NCI-H510A (cell line): ENCODE measurements around the gene SYNDIG1.

Experiments used
- DNase-seq: peaks from one replicate; lab custom pipeline; 2025; lab: John Stamatoyannopoulos, UW

Gene SYNDIG1

DNA sequence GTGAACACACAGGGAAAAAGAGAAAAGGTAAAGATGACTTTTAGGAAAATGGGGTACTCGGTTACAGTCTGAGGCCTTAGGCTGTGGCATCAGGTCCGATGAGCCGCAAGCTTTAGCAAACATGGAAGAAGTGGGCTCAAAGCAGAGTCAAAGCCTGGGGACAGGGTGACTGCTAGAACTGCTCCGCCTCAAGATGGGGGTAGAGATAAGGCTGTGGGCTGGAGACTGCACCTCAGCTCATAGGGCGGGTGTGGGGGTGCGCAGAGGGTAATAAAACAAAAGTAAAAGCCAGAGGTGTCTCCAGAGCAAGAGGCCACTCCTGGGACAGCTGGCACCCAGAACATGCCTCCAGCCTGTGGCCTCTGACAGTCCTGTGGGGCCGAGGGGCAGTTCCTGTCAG, 21.3 kb upstream of the SYNDIG1 start:
- DNase-seq, result no peak

GRCh38 chr20:24449026-24449720, 20.3 kb upstream of the SYNDIG1 start:
- DNase-seq, result no peak

- no peak for DNase-seq
These were observed 19.3 kb upstream of the SYNDIG1 start for GRCh38 chr20:24450177-24450576.

DNA sequence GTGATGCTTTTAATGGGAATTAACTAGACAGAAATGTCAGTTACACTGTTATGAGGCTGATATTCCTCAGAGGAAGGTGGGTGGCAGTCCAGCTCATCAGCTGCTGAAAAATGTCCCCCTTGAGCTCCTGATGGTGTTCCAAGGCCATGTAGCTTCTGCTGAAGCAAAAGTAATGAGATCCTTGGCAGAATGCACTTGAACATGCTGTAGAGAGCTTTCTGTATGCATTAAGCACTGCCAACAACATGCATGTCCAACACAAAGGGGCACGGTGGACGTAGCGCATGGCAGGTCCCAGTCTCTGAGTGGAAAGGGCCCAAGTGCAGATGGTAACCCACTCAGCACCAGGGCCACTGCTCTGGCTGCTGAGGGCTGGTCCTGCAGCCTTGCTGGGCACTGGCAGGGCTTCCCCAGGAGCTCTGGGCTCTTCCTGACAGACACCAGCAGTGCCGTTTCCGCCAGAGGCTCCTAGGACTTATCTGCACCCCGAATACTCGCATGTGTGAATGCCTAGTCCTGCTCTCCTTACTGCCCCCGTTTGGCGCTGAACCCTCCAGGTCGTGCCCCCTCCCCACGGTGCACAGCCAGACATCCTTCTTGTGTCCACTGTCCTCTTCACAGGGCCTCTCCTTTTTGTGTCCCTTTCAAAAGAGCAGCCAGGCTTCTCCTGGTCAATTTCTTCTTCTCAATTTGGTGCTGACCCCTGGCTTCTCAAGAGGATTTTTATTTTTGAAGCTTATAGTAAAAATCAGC, 18.6 kb upstream of the SYNDIG1 start:
- no peak for DNase-seq

DNA sequence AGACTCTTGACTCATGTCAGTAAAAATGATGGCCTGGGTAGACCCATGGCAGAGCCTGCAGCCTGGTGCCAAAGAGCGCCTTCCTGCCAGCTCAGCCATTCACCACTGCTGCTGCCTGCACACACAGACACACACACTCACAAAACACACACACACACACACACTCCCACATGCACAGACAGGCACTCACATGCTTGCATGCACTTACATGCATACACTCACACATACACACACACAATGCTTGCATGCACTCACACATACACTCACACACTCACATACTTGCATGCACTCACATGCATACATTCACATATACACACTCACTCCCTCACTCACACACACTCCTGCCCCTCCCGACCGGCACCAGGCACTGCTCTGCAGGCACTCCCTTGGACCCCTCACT, 18.0 kb upstream of the SYNDIG1 start:
- DNase-seq, result no peak

DNA sequence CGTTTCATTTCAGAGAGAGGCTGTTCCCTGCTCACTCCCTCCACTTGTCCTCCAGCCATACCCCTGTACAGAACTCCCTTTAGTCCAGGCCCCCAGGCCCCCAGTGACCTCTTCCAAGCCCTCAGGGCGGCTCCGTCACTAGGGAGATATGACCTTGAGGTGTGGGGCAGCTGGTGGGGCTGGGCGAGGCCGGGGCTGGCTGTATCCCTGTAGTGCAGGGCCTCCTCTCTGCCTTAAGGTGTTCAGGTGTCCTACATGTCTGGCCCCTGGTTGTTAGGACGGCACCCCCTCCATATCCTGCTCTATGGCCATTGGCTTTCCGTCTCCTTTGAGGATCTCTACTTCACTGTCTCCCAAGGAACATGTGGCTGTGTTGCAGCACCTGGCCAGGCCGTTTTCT, 17.4 kb upstream of the SYNDIG1 start:
- no peak for DNase-seq

DNA sequence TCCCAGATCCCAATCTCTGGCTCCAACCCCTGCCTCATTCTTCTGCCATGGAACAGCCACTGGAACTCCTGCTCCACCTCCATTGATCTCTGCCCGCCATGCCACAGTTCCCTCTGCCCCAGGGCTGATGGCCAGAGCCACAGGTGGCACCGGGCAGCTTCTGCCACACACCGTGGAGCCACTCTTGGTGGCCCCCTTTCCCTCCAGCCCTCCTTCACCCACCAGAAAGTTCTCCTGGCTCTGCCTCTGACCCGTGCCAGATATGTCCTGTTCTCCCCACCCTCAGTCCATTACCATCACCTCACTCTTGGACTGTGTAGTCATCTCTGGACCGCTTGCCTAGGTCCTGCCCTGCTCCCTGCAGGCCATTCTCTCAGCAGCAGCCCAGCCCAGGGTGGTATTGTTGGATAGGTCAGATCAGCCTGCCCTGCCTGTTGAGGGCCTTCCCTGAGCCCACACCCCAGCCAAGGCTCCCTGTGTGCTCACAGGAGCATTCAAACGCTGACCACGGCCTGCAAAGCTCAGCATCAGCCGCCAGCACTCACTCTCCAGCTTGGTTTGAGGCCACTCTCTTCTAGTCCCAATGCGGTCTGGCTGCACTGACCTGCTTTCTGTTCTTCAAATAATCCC, 16.8 kb upstream of the SYNDIG1 start:
- no peak for DNase-seq

DNA sequence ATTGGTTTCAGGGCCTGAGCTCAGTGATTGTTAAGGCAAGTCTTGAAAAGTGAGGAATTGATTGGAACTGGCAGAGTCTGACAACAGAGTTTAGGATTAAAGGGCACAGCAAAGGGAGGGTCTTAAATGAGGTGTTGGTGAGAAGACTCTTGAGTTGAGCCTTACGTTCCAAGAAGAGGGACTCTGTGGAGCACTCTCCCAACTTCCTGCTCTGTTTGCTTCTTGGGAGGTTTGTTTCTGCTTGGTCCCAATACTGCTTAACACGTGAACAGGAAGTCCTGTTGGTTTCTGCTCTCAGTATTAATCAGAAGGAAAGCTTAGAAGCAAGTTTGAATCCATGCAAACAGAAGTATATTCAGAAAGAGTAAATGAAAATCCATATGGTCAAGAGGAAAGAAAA, 15.6 kb upstream of the SYNDIG1 start:
- no peak for DNase-seq

DNA sequence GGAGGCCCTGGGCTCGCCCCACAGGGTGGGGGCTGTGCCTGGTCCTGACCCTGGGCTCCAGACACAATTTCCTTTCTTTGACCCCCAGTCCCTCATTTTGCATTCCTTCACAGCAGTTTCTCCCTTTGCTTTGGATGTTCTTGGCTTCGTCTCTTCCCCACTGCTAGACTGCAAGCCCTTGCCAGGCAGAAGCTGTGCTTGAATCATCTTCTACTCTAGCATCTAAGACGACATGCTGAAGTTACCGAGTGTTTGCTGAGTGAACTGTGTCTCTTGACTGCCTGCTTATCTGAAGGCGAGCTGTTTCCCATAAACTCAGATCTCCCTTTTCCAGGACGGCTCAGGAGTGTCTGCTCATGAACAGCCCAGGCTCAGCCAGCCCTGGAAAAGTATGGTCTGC, 14.3 kb upstream of the SYNDIG1 start:
- no peak for DNase-seq

- no peak for DNase-seq
These were observed 13.0 kb upstream of the SYNDIG1 start for GRCh38 chr20:24456398-24456781.

GRCh38 chr20:24458436-24458835, 11.0 kb upstream of the SYNDIG1 start:
- DNase-seq, result no peak

- DNase-seq, result no peak
These were observed 9.7 kb upstream of the SYNDIG1 start for GRCh38 chr20:24459733-24460132.

DNA sequence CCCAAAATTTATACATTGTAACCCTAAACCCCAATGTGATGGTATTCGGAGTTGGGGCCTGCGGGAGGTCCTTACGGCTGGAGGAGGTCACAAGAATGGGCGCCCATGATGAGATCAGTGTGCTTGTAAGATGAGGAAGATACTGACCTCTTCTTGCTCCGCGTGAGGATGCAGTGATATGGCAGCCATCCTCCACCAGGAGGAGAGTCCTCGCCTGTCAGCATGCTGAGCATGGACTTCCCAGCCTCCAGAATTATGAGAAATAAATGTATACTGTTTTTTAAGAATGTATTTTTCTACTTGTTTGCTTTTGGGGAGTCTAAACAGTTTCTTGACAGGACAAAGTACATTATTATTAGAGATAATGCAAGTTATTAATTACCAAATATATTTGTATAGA, 8.7 kb upstream of the SYNDIG1 start:
- no peak for DNase-seq

DNA sequence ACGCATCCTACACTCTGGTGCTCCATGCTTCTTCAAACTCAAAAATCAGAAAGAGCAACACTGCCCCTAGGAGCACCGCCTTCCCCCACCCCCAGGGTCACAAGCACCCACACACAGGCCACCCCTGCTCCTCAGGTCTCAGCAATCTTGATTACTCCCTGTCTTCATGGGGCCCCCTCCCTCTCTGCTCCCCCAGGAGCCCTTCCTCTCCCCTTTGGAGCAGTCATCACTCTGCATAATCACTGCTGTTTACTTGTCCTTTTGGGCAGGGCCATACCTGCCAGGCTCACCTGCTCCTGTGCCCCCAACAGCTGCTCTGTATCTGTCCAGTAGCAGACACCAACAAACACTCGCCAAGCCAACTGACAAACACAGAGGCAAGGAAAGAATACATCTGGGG, 7.6 kb upstream of the SYNDIG1 start:
- no peak for DNase-seq

- DNase-seq, result no peak
These were observed 6.9 kb upstream of the SYNDIG1 start for GRCh38 chr20:24462460-24463010.

DNA sequence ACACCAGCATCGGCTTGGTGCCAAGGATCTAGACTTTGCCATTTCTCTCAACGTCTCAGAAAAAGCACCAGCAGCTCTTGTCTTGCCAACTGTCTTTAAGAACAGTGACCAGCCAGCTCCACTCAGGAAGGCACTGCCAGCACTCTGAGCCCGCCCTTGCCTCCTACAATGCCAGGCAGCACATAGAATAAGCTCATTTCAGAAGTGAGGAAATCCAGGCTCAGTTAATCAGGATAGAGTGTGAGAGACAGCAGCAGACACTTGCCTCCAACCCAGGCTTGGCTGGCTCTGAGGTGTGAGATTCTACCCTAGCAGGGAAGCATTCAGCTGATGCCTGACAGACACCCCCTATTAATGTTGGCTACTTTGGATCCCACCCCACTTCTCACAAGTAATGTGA, 4.3 kb upstream of the SYNDIG1 start:
- DNase-seq, result no peak

DNA sequence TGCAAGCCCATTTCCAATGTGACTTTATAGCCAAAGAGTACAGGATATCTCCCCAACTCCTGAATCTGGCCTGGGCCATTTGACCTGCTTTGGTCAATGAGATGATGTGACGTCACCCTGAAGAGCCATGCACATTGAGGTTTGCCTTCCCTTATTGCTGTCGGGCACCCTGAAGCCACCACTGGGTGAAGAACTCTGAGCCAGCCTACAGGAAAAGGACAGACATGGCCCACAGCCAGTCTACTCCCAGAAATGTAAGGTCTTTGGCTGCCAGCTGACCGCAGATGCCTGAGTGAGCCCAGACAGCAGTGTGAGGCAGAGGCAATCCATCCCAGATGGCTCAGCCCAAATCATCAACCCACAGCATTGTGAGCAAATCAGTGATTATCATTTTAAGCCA, 3.7 kb upstream of the SYNDIG1 start:
- DNase-seq, result no peak

DNA sequence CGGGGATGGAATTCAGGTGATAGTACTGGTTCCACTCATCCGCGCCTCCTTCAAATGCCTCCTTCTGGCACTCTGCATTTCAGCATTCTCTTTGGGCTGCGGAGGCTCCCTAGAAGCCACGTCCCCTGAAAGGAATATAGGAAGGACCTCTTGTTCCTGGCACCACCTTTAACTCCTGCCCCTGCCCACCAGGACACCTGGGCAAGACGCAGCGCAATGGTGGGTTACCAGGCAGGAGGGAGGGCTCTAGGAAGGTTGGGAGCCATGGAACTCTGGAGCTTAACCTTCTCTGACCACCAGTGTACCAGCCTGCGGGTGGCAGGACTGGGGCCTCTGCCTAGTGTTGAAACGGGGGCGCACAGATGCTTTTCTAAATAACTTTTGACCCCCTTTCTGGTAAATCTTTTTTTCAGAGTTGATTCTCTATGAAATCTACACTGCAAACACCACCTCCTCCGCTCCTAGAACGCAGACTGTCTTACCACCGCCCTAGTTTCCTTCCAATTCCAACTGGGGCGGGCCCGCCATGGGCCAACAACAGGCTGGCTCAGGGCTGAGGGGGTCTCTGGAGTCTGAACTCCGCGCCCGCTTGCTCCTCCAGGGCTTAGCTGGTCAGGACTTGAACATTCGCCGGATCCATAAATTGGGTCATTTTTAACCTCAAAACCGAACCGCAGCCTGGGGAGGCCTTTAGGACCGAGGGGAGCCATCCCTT, 871 bp upstream of the SYNDIG1 start:
- DNase-seq, result no peak

DNA sequence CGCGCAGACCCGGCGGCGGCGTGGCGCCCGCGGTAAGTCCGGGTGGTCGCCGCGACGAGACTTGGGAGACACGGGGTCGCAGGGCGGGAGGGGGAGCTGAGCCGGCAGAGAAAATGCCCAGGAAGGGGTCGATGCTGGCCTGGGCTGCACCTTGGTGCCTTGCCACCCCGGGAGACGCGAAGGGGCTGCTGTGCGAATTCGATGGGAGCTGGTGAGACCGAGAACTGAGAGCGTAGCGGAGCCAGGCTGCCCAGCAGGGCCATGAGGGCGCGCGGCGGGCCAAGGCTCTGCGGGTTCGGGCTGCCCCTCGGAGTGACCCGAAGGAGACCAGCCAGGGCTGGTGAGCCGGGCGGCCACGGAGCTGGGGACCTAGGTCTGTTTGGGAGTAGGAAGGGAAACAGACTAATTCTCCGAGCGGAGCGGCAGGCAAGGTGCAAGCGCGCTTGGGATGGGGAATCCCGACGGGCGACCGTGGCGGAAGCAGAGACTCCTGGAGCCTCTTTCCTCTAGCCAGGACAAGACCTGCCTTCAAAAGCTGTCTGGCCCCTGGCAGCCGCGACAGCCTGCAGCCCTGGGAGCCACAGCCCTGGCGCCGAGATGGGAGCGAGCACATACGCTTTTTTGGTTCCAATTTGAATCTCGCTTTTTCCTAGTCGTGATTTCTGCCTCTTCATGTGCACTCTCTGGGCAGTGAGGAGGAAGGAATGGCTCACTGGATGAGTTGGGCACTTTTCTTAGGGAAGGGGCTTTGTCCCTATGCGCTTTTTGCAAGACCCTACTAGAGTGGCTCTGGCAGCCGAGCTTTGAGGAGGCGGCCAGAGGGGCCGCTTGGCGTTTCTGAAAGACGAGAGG, 691 bp downstream of the SYNDIG1 start:
- DNase-seq, result no peak

- no peak for DNase-seq
These were observed 1.5 kb downstream of the SYNDIG1 start for GRCh38 chr20:24470746-24471582.

DNA sequence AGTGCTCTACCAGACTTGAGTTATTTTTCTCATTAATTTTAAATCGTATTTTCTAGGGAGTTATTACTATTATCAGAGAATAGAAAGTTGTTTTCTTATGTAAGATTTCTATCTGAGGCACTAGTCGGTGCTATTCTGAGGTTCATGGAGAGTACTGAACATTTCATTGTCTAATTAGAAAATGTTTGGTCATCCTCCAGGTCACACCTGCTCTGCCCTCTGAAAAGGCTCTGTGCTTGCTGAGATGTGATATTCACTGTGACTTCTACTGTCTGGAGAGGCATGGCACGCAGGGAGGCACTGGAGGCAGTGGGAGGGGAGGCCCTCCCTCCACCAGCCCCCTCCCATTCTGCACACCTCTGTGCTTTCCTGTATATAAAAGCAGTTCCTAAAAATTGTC, 3.0 kb downstream of the SYNDIG1 start:
- DNase-seq, result no peak
